ENCODE measurements around the gene COMMD2.
A peak's percentile ranks its signal among the peaks of the same experiment; 100 is the strongest.

COMMD2 gene

GRCh38 chr3:149753717-149754116, 1.4 kb upstream of the COMMD2 start:
- H3K4me1 ChIP-seq = no peaks in the 10 kb centered on the region

DNA sequence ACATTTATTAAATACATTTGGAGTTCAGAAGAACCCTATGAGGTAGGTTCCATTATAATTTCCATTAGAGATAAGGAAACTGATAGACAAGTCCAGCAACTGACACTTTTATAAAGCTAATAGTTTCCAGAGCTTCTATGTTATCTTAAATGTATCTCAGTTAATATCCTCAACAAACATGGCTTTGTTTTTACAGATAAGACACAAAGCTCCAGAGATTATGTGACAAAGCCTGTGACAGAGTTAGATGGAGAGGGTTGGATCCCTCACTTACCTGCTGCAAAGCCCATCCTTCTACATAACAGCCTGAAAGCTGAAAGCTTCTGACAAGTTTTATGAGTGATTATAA, 473 bp upstream of the COMMD2 start:
- no peaks in the 10 kb centered on the region for H3K27me3 ChIP-seq
- H3K4me1 ChIP-seq = no peaks in the 10 kb centered on the region
- no peak for TF ChIP-seq CTCF (IDR thresholded peaks at IDR 0.05; ENCODE audit: low read depth, low read length)
- no peaks in the 10 kb centered on the region for H3K9me3 ChIP-seq
- no peak for DNase-seq
- peaks cover 13% of the 10 kb centered on the region for H3K36me3 ChIP-seq
- peak overlapping the region; percentile 93 for H3K4me3 ChIP-seq (ENCODE audit: low read depth, low read length)

More at GRCh38 chr3:149753717-149754116, 1.4 kb upstream of the COMMD2 start:
- DNase-seq = no peak
- H3K4me3 ChIP-seq (ENCODE audit: low read depth, low read length) = no peak overlapping the region
- no peaks in the 10 kb centered on the region for H3K9me3 ChIP-seq
- H3K27me3 ChIP-seq = no peaks in the 10 kb centered on the region
- H3K36me3 ChIP-seq = peaks cover 4% of the 10 kb centered on the region; the same call in 1 of the 2 replicates
- no peak for TF ChIP-seq CTCF (IDR thresholded peaks at IDR 0.05; ENCODE audit: low read depth, low read length)

- Histone ChIP-seq H3K27me3 (no peaks in the 10 kb centered on the region), H3K36me3 (peaks cover 18% of the 10 kb centered on the region), H3K4me1 (no peaks in the 10 kb centered on the region), H3K4me3 (ENCODE audit: low read depth, low read length) (peak overlapping the region; percentile 93), H3K9me3 (no peaks in the 10 kb centered on the region)
- no peak for TF ChIP-seq CTCF (IDR thresholded peaks at IDR 0.05; ENCODE audit: low read depth, low read length)
- DNase-seq = no peak
Measured at GRCh38 chr3:149751551-149751950, 738 bp downstream of the COMMD2 start.

- DNase-seq = no peak
- H3K4me3 ChIP-seq (ENCODE audit: low read depth, low read length) = no peak overlapping the region
- H3K9me3 ChIP-seq = no peaks in the 10 kb centered on the region
- no peaks in the 10 kb centered on the region for H3K27me3 ChIP-seq
- H3K36me3 ChIP-seq = peaks cover 31% of the 10 kb centered on the region
- H3K4me1 ChIP-seq = no peaks in the 10 kb centered on the region
- TF ChIP-seq CTCF (IDR thresholded peaks at IDR 0.05; ENCODE audit: low read depth, low read length) = no peak
Measured at GRCh38 chr3:149744606-149745005, 7.7 kb downstream of the COMMD2 start.

DNA sequence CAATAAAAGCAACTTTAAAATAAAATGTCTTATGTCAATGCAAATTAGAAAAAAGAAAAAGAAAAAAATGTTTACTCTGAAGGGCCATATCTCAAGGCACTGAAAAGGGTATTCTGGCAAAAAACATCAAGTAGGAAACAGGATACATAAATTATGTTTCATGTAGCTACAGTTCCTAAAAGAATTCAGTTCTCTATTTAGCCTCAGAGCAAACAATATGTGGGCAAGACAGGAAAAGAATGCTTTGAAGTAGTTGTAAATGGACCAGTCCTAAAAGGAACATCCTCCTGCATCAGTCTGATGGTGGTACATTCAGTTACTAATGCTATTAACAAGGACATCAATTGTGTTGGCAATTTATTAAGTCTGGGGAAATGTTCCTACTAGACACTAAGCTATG, 8.1 kb downstream of the COMMD2 start:
- Histone ChIP-seq H3K36me3 (peaks cover 31% of the 10 kb centered on the region), H3K9me3 (no peaks in the 10 kb centered on the region), H3K4me3 (ENCODE audit: low read depth, low read length) (no peak overlapping the region), H3K27me3 (no peaks in the 10 kb centered on the region), H3K4me1 (no peaks in the 10 kb centered on the region)
- DNase-seq = no peak
- TF ChIP-seq CTCF (IDR thresholded peaks at IDR 0.05; ENCODE audit: low read depth, low read length) = no peak

DNA sequence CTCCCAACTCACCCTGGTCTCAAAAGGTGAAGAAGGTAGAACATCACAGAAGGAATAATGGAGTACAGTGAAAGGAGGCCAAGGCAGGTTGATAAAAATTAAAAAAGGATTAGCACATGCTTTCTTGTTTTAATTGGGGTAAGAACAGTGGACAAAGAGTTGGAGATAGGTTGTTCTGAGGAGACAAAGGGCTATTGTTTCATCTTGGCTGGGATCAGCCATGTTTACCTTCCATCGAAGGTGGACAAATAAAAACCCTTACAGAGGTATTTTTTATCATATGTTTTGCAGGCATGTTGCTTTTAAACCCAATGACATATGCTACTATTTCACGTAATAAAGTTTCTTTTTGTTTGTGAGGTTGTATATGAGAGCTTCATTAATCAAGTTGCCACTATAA, 12.9 kb downstream of the COMMD2 start:
- Histone ChIP-seq H3K36me3 (peaks cover 14% of the 10 kb centered on the region), H3K27me3 (no peaks in the 10 kb centered on the region), H3K4me3 (ENCODE audit: low read depth, low read length) (no peak overlapping the region), H3K4me1 (no peaks in the 10 kb centered on the region), H3K9me3 (no peaks in the 10 kb centered on the region)
- no peak for DNase-seq
- TF ChIP-seq CTCF (IDR thresholded peaks at IDR 0.05; ENCODE audit: low read depth, low read length) = no peak

Data from BE2C (cell line).